Left ventricle myocardium inferior (tissue), 1 donor: ENCODE data around the gene SLC18A3. TPM values are rescaled to one million over a fixed set of nuclear protein-coding genes. Genes with fewer than 3 reads are reported as not detected.

Source experiments
- DNase-seq: peaks from one replicate; pipeline ENCODE4 v3.0.0-alpha.2; 2020
- H3K27ac ChIP-seq: fragments of 200-600 bp; replicated peaks from 2 replicates; pipeline ENCODE4 v1.8.0; 2021
- H3K27me3 ChIP-seq: fragments of 200-600 bp; 2 replicates; pipeline ENCODE4 v1.8.0; 2021; ENCODE audit warnings: low read depth
- H3K36me3 ChIP-seq: fragments of 200-600 bp; 2 replicates; pipeline ENCODE4 v1.8.0; 2021
- H3K4me1 ChIP-seq: fragments of 200-600 bp; 2 replicates; pipeline ENCODE4 v1.8.0; 2021
- H3K4me3 ChIP-seq: fragments of 200-600 bp; 2 replicates; pipeline ENCODE4 v1.8.0; 2021; ENCODE audit warnings: mild to moderate bottlenecking, moderate library complexity
- H3K9me3 ChIP-seq: fragments of 200-600 bp; replicated peaks from 2 replicates; pipeline ENCODE4 v1.8.0; 2021
- CTCF ChIP-seq: fragments of 200-600 bp; IDR thresholded peaks from 2 replicates; pipeline ENCODE4 v1.8.0; 2021; ENCODE audit warnings: antibody characterized with exemption, mild to moderate bottlenecking, borderline replicate concordance
- intact Hi-C: fragments of 100-400 bp; cut with micrococcal nuclease; formaldehyde crosslinking; loops from one replicate; pipeline ENCODE4 v1.11.0; 2022
- total RNA-seq: library from RNA; stranded (reverse); fragmentation: NEBNext Ultra II Directional; extraction: Animal tissue kit (Norgen Biotek cat#: 25700); gene quantifications from one replicate; pipeline ENCODE4 v1.2.1, GENCODE V29; 2021
- donor health status: DM: no; HTN: yes; CAD: no; lungs with severe emphysema.

SLC18A3 gene
- total RNA-seq, 1 donor from 2014 or later: not detected

- TF ChIP-seq CTCF: no peak
- Histone ChIP-seq H3K9me3 (no peaks in the 10 kb centered on the region), H3K4me1 (no peaks in the 10 kb centered on the region), H3K4me3 (no peak overlapping the region), H3K27me3 (peaks cover 47% of the 10 kb centered on the region), H3K27ac (no peak overlapping the region), H3K36me3 (no peaks in the 10 kb centered on the region)
- intact Hi-C loops: no loop called here
- DNase-seq: no peak
These were observed 22.6 kb downstream of the SLC18A3 start for GRCh38 chr10:49632406-49633317.

- no peaks in the 10 kb centered on the region for H3K9me3 ChIP-seq
- no peaks in the 10 kb centered on the region for H3K36me3 ChIP-seq
- H3K4me1 ChIP-seq: no peaks in the 10 kb centered on the region
- no peak overlapping the region for H3K27ac ChIP-seq
- H3K4me3 ChIP-seq: no peak overlapping the region
- no peak for DNase-seq
- TF ChIP-seq CTCF: no peak
- intact Hi-C loops: no loop called here
- peaks cover 52% of the 10 kb centered on the region for H3K27me3 ChIP-seq
These were observed 23.4 kb downstream of the SLC18A3 start for GRCh38 chr10:49633327-49634068.

- no peak for TF ChIP-seq CTCF
- Histone ChIP-seq H3K27ac (no peak overlapping the region), H3K36me3 (no peaks in the 10 kb centered on the region), H3K9me3 (no peaks in the 10 kb centered on the region), H3K4me1 (no peaks in the 10 kb centered on the region), H3K27me3 (peaks cover 53% of the 10 kb centered on the region), H3K4me3 (no peak overlapping the region)
- intact Hi-C loops: no loop called here
- no peak for DNase-seq
These were observed 24.1 kb downstream of the SLC18A3 start for GRCh38 chr10:49634069-49634660.

GRCh38 chr10:49642311-49642710 is 32.2 kb downstream of the SLC18A3 start:
- H3K9me3 ChIP-seq: no peaks in the 10 kb centered on the region
- TF ChIP-seq CTCF: no peak
- intact Hi-C loops: no loop called here
- H3K4me3 ChIP-seq: no peak overlapping the region
- no peaks in the 10 kb centered on the region for H3K36me3 ChIP-seq
- peaks cover 82% of the 10 kb centered on the region for H3K27me3 ChIP-seq
- no peak for DNase-seq
- no peaks in the 10 kb centered on the region for H3K4me1 ChIP-seq
- no peak overlapping the region for H3K27ac ChIP-seq

GRCh38 chr10:49643241-49644034 is 33.3 kb downstream of the SLC18A3 start:
- DNase-seq: no peak
- Histone ChIP-seq H3K9me3 (no peaks in the 10 kb centered on the region), H3K27ac (no peak overlapping the region), H3K4me3 (no peak overlapping the region), H3K36me3 (no peaks in the 10 kb centered on the region), H3K4me1 (no peaks in the 10 kb centered on the region), H3K27me3 (peaks cover 83% of the 10 kb centered on the region)
- intact Hi-C loops: no loop called here
- no peak for TF ChIP-seq CTCF
